ENCODE measurements around the gene COL6A2.

DNA sequence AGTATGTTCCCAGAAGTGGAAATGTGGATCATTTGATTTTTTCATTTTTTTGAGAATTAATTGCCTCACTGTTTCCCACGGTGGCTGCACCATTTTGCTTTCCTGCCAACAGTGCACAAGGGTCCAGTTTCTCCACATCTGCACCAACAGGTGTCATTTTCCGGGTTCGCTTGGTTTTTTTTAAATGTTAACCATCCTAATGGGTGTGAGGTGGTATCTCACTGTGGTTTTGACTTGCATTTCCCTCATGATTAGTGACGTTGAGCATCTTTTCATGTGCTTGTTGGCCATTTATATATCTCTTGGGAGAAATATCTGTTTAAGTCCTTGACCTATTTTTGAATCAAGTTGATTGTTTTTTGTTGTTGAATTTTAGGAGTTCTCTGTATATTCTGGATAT is 3.0 kb downstream of the COL6A2 start:
- TF ChIP-seq CTCF (IDR thresholded peaks at IDR 0.05) (no peak), EP300 (IDR thresholded peaks at IDR 0.05) (no peak), POLR2AphosphoS5 (IDR thresholded peaks at IDR 0.05) (no peak)

All from suprapubic skin (tissue), 4 donors.